GM12801 (cell line): ENCODE data around the gene ALS2.

Experiments
- CTCF ChIP-seq: IDR thresholded peaks from one replicate; pipeline ENCODE4 v1.5.1; 2011; ENCODE audit warnings: control low read depth; ENCODE audit not compliant: insufficient read length; ENCODE audit errors: extremely low read depth

ALS2 gene

GRCh38 chr2:201707753-201708152 lies 73.0 kb downstream of the ALS2 start:
- no peak for TF ChIP-seq CTCF

GRCh38 chr2:201707142-201707541 lies 73.6 kb downstream of the ALS2 start:
- no peak for TF ChIP-seq CTCF

- no peak for TF ChIP-seq CTCF
Measured at GRCh38 chr2:201704536-201704935, 76.2 kb downstream of the ALS2 start.

- TF ChIP-seq CTCF = no peak
Measured at GRCh38 chr2:201701646-201702045, 79.1 kb downstream of the ALS2 start.

GRCh38 chr2:201699416-201699815 lies 81.3 kb downstream of the ALS2 start:
- no peak for TF ChIP-seq CTCF

- TF ChIP-seq CTCF = no peak
Measured at GRCh38 chr2:201698588-201699226, 82.0 kb downstream of the ALS2 start, which contains the start of gene MPP4. TSS of gene MPP4 (minus strand) at chr2:201698644. CDS start at chr2:201693954, 4,690 bp downstream.

GRCh38 chr2:201697899-201698298 lies 82.8 kb downstream of the ALS2 start:
- TF ChIP-seq CTCF = no peak
